GM19372 (cell line): ENCODE measurements around the gene EXOC6.
"Not testable (repeated sequence)": the region's sequence is repeated elsewhere in the genome, so short reads cannot be mapped to it uniquely, and the experiment has no call there.

Experiments used
- ATAC-seq: cut with Tn5 transposase; IDR thresholded peaks from one replicate; pipeline ENCODE4 v1.9.1; 2021; ENCODE audit warnings: mild to moderate bottlenecking, low read depth, moderate library complexity; ENCODE audit not compliant: unreplicated experiment

EXOC6 gene

GRCh38 chr10:92923416-92923815, 75.1 kb downstream of the EXOC6 start:
- no peak for ATAC-seq

GRCh38 chr10:92929896-92930295, 81.6 kb downstream of the EXOC6 start:
- ATAC-seq = no peak

- ATAC-seq = no peak
These were observed 83.3 kb downstream of the EXOC6 start for GRCh38 chr10:92931597-92931996.

GRCh38 chr10:92937876-92938275, 89.6 kb downstream of the EXOC6 start:
- ATAC-seq = no peak

- no peak for ATAC-seq
These were observed 90.5 kb downstream of the EXOC6 start for GRCh38 chr10:92938841-92939240.

GRCh38 chr10:92942226-92942625, 93.9 kb downstream of the EXOC6 start:
- ATAC-seq = no peak

- ATAC-seq = no peak
These were observed 98.2 kb downstream of the EXOC6 start for GRCh38 chr10:92946491-92946890.

GRCh38 chr10:92952573-92952972, 104.3 kb downstream of the EXOC6 start:
- not testable (repeated sequence) for ATAC-seq

GRCh38 chr10:92957223-92958010, 109.1 kb downstream of the EXOC6 start:
- no peak for ATAC-seq

GRCh38 chr10:92961638-92962037, 113.3 kb downstream of the EXOC6 start:
- ATAC-seq = no peak

- no peak for ATAC-seq
These were observed 117.0 kb downstream of the EXOC6 start for GRCh38 chr10:92965314-92965713.

GRCh38 chr10:92967641-92968040, 119.3 kb downstream of the EXOC6 start:
- ATAC-seq = no peak

- ATAC-seq = no peak
These were observed 120.8 kb downstream of the EXOC6 start for GRCh38 chr10:92969151-92969550.

- no peak for ATAC-seq
These were observed 122.2 kb downstream of the EXOC6 start for GRCh38 chr10:92970301-92971070.

- no peak for ATAC-seq
These were observed 123.9 kb downstream of the EXOC6 start for GRCh38 chr10:92972066-92972870.

GRCh38 chr10:92972886-92973285, 124.6 kb downstream of the EXOC6 start:
- ATAC-seq = no peak

GRCh38 chr10:92976278-92976677, 128.0 kb downstream of the EXOC6 start:
- not testable (repeated sequence) for ATAC-seq

GRCh38 chr10:92989250-92989649, 140.9 kb downstream of the EXOC6 start:
- ATAC-seq = no peak

GRCh38 chr10:92990615-92991014, 142.3 kb downstream of the EXOC6 start:
- no peak for ATAC-seq

- no peak for ATAC-seq
These were observed 143.2 kb downstream of the EXOC6 start for GRCh38 chr10:92991513-92991912.

- no peak for ATAC-seq
These were observed 145.5 kb downstream of the EXOC6 start for GRCh38 chr10:92993699-92994272.
